Cerebellar cortex (tissue), 1 donor: Measurements from ENCODE around the gene SERINC5.
"Not testable (repeated sequence)": the region's sequence is repeated elsewhere in the genome, so short reads cannot be mapped to it uniquely, and the experiment has no call there.

Experiments
- DNase-seq: peaks from one replicate; pipeline ENCODE4 v3.0.0-alpha.2; 2015; ENCODE audit warnings: low spot score

Gene SERINC5

GRCh38 chr5:80134876-80135275, 121.0 kb downstream of the SERINC5 start:
- no peak for DNase-seq

- no peak for DNase-seq
Measured at GRCh38 chr5:80129146-80129545, 126.7 kb downstream of the SERINC5 start.

- DNase-seq: no peak
Measured at GRCh38 chr5:80128141-80128540, 127.7 kb downstream of the SERINC5 start.

GRCh38 chr5:80127116-80127552, 128.7 kb downstream of the SERINC5 start:
- DNase-seq: no peak

- no peak for DNase-seq
Measured at GRCh38 chr5:80125962-80126480, 129.8 kb downstream of the SERINC5 start.

GRCh38 chr5:80125022-80125961, 130.6 kb downstream of the SERINC5 start:
- no peak for DNase-seq

- no peak for DNase-seq
Measured at GRCh38 chr5:80124121-80124918, 131.5 kb downstream of the SERINC5 start.

- DNase-seq: no peak
Measured at GRCh38 chr5:80122579-80122978, 133.3 kb downstream of the SERINC5 start.

GRCh38 chr5:80119372-80119771, 136.5 kb downstream of the SERINC5 start:
- DNase-seq: no peak

GRCh38 chr5:80117446-80117845, 138.4 kb downstream of the SERINC5 start:
- DNase-seq: no peak

- no peak for DNase-seq
Measured at GRCh38 chr5:80116465-80116864, 139.4 kb downstream of the SERINC5 start.

GRCh38 chr5:80116000-80116399, 139.8 kb downstream of the SERINC5 start:
- no peak for DNase-seq

- no peak for DNase-seq
Measured at GRCh38 chr5:80114860-80115259, 141.0 kb downstream of the SERINC5 start.

- DNase-seq: not testable (repeated sequence)
Measured at GRCh38 chr5:80111376-80111990, 144.4 kb downstream of the SERINC5 start.

- DNase-seq: no peak
Measured at GRCh38 chr5:80109646-80110478, 146.0 kb downstream of the SERINC5 start.

- no peak for DNase-seq
Measured at GRCh38 chr5:80106916-80107315, 148.9 kb downstream of the SERINC5 start.

- no peak for DNase-seq
Measured at GRCh38 chr5:80105698-80106439, 150.0 kb downstream of the SERINC5 start.

GRCh38 chr5:80103371-80103770, 152.5 kb downstream of the SERINC5 start:
- no peak for DNase-seq

GRCh38 chr5:80101993-80102392, 153.9 kb downstream of the SERINC5 start:
- no peak for DNase-seq

- DNase-seq: no peak
Measured at GRCh38 chr5:80097451-80097850, 158.4 kb downstream of the SERINC5 start.
